Thyroid gland (tissue), 4 donors: ENCODE measurements around the gene ZBTB16. TPM values are rescaled to one million over a fixed set of nuclear protein-coding genes. Genes with fewer than 3 reads are reported as not detected.

Source experiments
- DNase-seq, 2 donors: peaks; one replicate each; pipeline ENCODE4 v3.0.0-alpha.2; 2019
- H3K27ac ChIP-seq, 3 donors: fragments of 200-600 bp; sonication (generic); 1 replicate in 2 of 3; 2 replicates in 1 of 3; pipeline ENCODE4 v1.5.1; 2016 to 2019; ENCODE audit warnings: mild to moderate bottlenecking in 1 of 3, moderate library complexity in 1 of 3
- H3K27me3 ChIP-seq: fragments of 200-600 bp; sonication (generic); one replicate; pipeline ENCODE4 v1.5.1; 2019
- H3K36me3 ChIP-seq, 2 donors: fragments of 200-600 bp; sonication (generic); one replicate each; pipeline ENCODE4 v1.5.1; 2016 to 2019
- H3K4me1 ChIP-seq, 2 donors: fragments of 200-600 bp; sonication (generic); one replicate each; pipeline ENCODE4 v1.5.1; 2017 to 2019
- H3K4me3 ChIP-seq, 3 donors: fragments of 200-600 bp; sonication (generic); replicated peaks in 1 of 3; 1 replicate in 2 of 3; 2 replicates in 1 of 3; pipeline ENCODE4 v1.5.1; 2016; ENCODE audit warnings: mild to moderate bottlenecking in 1 of 3
- H3K9me3 ChIP-seq: fragments of 200-600 bp; sonication (generic); one replicate; pipeline ENCODE4 v1.5.1; 2017
- CTCF ChIP-seq, 6 experiments: fragments of 200-600 bp in 3 of 6; fragments of 450-650 bp in 3 of 6; sonication (generic) in 3 of 6; IDR thresholded peaks; one replicate each; pipeline ENCODE4 v1.5.1; 2016 to 2019; ENCODE audit warnings: antibody characterized with exemption in 6 of 6, mild to moderate bottlenecking in 2 of 6, inconsistent platforms in 1 of 6, moderate library complexity in 1 of 6
- POLR2A ChIP-seq, 2 donors: fragments of 450-650 bp; IDR thresholded peaks; one replicate each; pipeline ENCODE4 v1.6.1; 2017; ENCODE audit warnings: antibody characterized with exemption in 2 of 2, mild to moderate bottlenecking in 2 of 2, moderate library complexity in 1 of 2
- WGBS, 2 donors: methylation state at CpG; one replicate each; pipeline ENCODE4 v1.1.5; 2017; 5-methylcytosine and 5-hydroxymethylcytosine counted together
- intact Hi-C: fragments of 100-400 bp; cut with DNase I; formaldehyde crosslinking; loops from one replicate; pipeline ENCODE4 v1.15.1; 2023
- total RNA-seq, 4 donors: library from RNA; depleted of rRNA; stranded (reverse); fragments of >200 nt; gene quantifications; one replicate each; pipeline ENCODE4 v1.2.3, GENCODE V29; 2016

Gene ZBTB16
- total RNA-seq, 4 donors from 2014 or later = 157 to 385 (median 177) TPM

GRCh38 chr11:114098927-114099326 lies 39.4 kb downstream of the ZBTB16 start:
- H3K4me1 ChIP-seq = peaks cover 93% of the 10 kb centered on the region in 2 donors
- no peaks in the 10 kb centered on the region for H3K27me3 ChIP-seq
- TF ChIP-seq POLR2A (IDR thresholded peaks at IDR 0.05) (no peak), CTCF (IDR thresholded peaks at IDR 0.05) (no peak)
- intact Hi-C loops = no loop called here
- DNase-seq = no peak
- 73 to 80% methylated on average over 3 of the region's 3 CpGs for WGBS, 2 donors
- H3K9me3 ChIP-seq = no peaks in the 10 kb centered on the region
- H3K36me3 ChIP-seq = no peaks in the 10 kb centered on the region
- no peak overlapping the region for H3K4me3 ChIP-seq
- H3K27ac ChIP-seq = peak overlapping the region; percentile 49 to 90 (median 82)

GRCh38 chr11:114099392-114100178 lies 40.1 kb downstream of the ZBTB16 start:
- TF ChIP-seq CTCF (IDR thresholded peaks at IDR 0.05) (no peak), POLR2A (IDR thresholded peaks at IDR 0.05) (peak in 1 of 2 donors; percentile 71)
- H3K36me3 ChIP-seq = no peaks in the 10 kb centered on the region
- peaks cover 96 to 97% of the 10 kb centered on the region in 2 donors for H3K4me1 ChIP-seq
- H3K9me3 ChIP-seq = no peaks in the 10 kb centered on the region
- WGBS, 2 donors = 32 to 43% methylated on average over 5 of the region's 5 CpGs
- H3K27ac ChIP-seq = peak overlapping the region; percentile 82 to 90 (median 83)
- H3K4me3 ChIP-seq = no peak overlapping the region
- intact Hi-C loops = no loop called here
- no peaks in the 10 kb centered on the region for H3K27me3 ChIP-seq
- peak; percentile 76 to 79 for DNase-seq

- intact Hi-C loops = no loop called here
- WGBS, 2 donors = 77 to 79% methylated on average over 13 of the region's 13 CpGs
- Histone ChIP-seq H3K4me3 (no peak overlapping the region), H3K36me3 (no peaks in the 10 kb centered on the region), H3K27me3 (no peaks in the 10 kb centered on the region), H3K27ac (peak overlapping the region; percentile 6 to 90 (median 82)), H3K9me3 (no peaks in the 10 kb centered on the region), H3K4me1 (peaks cover 89 to 98% of the 10 kb centered on the region in 2 donors)
- DNase-seq = no peak
- no peak for TF ChIP-seq CTCF (IDR thresholded peaks at IDR 0.05)
- TF ChIP-seq POLR2A (IDR thresholded peaks at IDR 0.05) = no peak
Measured at GRCh38 chr11:114102993-114103896, 43.7 kb downstream of the ZBTB16 start.

- Histone ChIP-seq H3K4me3 (no peak overlapping the region), H3K4me1 (peaks cover 91 to 100% of the 10 kb centered on the region in 2 donors), H3K27ac (peak overlapping the region; percentile 57 to 90 (median 82)), H3K36me3 (no peaks in the 10 kb centered on the region), H3K27me3 (no peaks in the 10 kb centered on the region), H3K9me3 (no peaks in the 10 kb centered on the region)
- WGBS, 2 donors = 71 to 80% methylated on average over 3 of the region's 3 CpGs
- DNase-seq = no peak
- intact Hi-C loops = no loop called here
- TF ChIP-seq POLR2A (IDR thresholded peaks at IDR 0.05) (no peak), CTCF (IDR thresholded peaks at IDR 0.05) (no peak)
Measured at GRCh38 chr11:114105611-114106010, 46.1 kb downstream of the ZBTB16 start.
